Fibroblast of the aortic adventitia (primary cell): ENCODE measurements around the gene PPP1R7. TPM values are rescaled to one million over a fixed set of nuclear protein-coding genes. Genes with fewer than 3 reads are reported as not detected.

ENCODE experiments used
- DNase-seq: peaks from one replicate; pipeline ENCODE4 v3.0.0-alpha.2; 2010; ENCODE audit warnings: low read depth
- H3K4me3 ChIP-seq: 2 replicates; pipeline ENCODE4 v1.5.1; 2011; ENCODE audit warnings: low read depth, mild to moderate bottlenecking, control low read depth, low read length, moderate library complexity
- total RNA-seq: library from RNA; depleted of rRNA; stranded (reverse); fragments of >200 nt; gene quantifications from 2 replicates; pipeline ENCODE4 v1.2.3, GENCODE V29; 2012; ENCODE audit warnings: low replicate concordance
- TF ChIP-seq, protein P1 (sequence below): IDR thresholded peaks from 2 replicates; pipeline ENCODE4 v1.5.1; 2011; ENCODE audit warnings: mild to moderate bottlenecking, low read length, control low read depth, inconsistent platforms; ENCODE audit not compliant: insufficient read depth

Gene PPP1R7
- total RNA-seq, 1 donor: 70.0 TPM

DNA sequence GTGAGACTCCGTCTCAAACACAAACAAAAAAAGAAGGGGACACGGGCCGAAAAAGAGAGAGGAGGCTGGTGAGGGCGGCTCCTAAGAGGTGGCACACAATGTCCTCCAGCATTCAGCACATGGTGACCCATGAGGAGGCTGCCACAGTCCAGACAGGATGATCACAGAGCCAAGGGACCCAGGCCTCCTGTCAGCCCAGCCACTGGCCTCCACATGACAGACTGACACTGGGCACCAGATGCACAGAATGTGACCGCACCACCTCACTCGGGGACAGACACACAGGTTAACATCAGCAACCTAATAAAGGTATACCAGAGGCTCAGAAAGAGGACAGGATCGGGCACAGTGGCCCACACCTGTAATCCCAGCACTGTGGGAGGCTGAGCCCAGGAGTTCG, 22.0 kb upstream of the PPP1R7 start:
- TF ChIP-seq, protein P1, sequence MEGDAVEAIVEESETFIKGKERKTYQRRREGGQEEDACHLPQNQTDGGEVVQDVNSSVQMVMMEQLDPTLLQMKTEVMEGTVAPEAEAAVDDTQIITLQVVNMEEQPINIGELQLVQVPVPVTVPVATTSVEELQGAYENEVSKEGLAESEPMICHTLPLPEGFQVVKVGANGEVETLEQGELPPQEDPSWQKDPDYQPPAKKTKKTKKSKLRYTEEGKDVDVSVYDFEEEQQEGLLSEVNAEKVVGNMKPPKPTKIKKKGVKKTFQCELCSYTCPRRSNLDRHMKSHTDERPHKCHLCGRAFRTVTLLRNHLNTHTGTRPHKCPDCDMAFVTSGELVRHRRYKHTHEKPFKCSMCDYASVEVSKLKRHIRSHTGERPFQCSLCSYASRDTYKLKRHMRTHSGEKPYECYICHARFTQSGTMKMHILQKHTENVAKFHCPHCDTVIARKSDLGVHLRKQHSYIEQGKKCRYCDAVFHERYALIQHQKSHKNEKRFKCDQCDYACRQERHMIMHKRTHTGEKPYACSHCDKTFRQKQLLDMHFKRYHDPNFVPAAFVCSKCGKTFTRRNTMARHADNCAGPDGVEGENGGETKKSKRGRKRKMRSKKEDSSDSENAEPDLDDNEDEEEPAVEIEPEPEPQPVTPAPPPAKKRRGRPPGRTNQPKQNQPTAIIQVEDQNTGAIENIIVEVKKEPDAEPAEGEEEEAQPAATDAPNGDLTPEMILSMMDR: no peak
- no peak for DNase-seq
- H3K4me3 ChIP-seq: no peak overlapping the region

DNA sequence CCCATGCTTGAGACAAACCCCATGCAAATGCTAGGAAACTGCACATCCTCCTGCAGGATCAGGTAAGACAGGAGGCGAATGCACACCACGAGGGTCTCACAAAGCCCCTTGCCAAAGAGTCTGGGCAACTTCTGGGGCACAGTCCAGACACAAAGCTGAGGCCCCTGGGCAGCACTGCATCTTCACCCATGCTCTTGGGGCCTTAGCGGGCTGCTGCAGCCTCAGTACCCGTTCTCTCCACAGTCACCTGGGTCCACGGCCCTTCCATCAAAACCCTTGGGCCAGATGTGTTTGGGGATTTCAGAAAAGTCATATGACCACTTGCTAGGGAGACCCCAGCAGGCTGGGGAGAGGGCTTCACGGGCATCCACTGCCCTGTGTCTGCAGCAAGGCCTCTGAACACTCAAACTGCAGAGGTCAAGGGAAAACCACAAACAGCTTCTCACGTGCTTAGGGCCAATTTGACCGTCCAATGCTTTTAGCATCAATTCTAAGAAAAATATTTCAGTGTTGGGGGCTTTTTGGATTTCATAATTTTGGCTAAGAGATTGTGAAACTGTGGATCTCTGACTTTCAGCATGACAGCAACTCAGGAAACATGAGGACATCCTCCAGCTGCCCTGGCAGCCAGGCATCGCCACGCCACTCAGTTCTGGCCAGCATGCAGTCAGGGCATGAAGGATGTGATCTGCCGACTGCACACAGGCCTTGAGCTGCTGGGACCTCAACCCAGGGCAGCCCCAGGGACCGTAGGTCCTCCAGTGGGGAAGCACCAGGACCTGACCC, 21.0 kb upstream of the PPP1R7 start:
- no peak for DNase-seq
- H3K4me3 ChIP-seq: no peak overlapping the region
- TF ChIP-seq, protein P1: no peak

DNA sequence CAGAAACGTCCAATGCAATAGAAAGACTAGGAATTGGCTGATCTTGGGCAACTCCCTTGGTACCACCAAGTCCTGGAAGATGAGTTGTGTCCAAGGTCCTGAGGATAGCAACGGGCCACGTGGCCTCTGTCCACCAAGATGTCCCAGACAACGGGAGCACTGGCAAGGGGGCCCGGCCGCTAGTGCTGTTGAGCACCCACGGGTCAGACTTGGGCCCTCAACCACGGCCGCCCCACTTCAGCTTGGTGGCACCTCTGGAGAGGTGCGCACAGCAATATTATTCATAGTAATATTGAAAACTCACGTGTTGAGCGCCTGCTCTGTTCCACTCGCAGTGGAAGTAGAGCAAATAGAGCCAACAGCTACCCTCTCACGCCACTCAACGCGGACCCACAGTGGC, 20.0 kb upstream of the PPP1R7 start:
- TF ChIP-seq, protein P1: no peak
- DNase-seq: no peak

DNA sequence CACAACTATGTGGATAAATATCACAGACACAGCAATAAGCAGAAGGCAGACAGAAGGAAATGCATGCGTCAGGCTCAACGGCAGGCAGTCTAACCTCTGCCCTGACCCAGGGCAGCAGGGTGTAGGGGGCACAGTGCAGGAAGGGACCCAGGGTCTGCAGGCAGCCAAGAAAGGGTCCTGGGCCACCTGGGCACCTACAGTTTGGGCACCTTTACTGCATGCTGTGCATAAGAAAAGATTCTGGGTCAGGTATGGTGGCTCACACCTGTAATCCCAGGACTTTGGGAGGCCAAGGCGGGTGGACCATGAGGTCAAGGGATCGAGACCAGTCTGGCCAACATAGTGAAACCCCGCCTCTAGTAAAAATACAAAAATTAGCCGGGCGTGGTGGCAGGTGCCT, 18.7 kb upstream of the PPP1R7 start:
- DNase-seq: no peak
- no peak overlapping the region for H3K4me3 ChIP-seq
- TF ChIP-seq, protein P1: no peak

More for the DNA sequence above, 20.0 kb upstream of the PPP1R7 start:
- no peak overlapping the region for H3K4me3 ChIP-seq

DNA sequence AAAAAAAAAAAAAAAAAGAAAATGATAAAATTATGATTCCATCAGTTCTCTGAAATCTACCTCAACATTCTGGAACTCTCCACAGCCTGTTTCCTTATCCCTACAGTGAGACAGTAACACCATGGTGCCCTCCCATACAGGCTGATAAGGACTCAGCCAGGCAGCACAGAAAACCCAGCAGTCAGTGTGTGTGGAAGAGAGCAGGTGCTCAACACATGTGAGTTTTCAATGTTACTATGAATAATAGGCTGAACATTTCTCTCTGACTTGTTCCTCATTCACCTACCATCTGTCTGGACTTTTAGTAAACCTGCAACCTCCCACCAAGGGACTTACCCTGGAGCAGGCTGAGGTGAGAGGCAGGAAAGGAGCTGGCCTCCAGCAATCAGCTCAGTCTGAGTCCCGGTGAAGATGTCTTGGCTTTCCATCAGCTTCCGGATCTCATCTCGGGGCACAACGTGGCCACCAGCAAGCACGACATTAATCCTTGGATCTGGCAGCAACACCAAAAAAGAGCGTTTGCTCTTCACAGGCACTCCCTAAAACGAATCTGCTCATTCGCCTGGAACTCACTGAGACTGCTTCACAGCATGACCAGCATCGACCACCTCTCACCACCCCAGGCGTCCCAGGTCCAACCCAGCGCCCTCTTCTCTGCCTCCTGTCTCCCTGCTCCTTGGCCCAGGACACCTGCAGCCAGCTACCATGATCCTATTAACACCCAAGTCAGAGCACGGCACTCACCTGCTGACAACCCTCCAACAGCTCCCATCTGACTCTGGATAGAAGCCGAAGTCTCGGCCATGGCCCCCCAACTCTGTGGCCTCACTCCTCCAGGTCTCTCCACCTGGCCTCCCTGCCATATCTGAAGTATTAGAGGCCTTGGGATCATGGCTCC, 17.5 kb upstream of the PPP1R7 start:
- H3K4me3 ChIP-seq: no peak overlapping the region
- TF ChIP-seq, protein P1: no peak
- DNase-seq: no peak

DNA sequence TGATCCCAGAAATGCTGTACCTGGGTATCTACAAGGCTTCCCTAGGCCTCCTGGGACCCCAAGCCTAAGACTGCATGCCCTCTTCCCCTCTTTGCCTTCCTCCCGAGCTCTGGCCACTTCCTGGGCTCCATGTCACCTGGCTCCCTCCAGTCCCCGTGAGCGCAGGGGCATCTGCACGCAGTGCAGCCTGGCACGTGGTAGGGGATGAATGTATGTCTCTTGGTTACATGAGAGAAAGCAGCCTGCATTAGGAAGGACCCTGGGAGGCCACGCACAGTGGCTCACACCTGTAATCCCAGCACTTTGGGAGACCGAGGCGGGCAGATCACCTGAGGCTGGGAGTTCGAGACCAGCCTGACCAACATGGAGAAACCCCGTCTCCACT, 16.8 kb upstream of the PPP1R7 start:
- DNase-seq: no peak
- TF ChIP-seq, protein P1: no peak

More for the DNA sequence above, 16.8 kb upstream of the PPP1R7 start:
- H3K4me3 ChIP-seq: no peak overlapping the region
